Calu3 (cell line): ENCODE measurements around the gene CCDC91. TPM values are rescaled to one million over a fixed set of nuclear protein-coding genes. Genes with fewer than 3 reads are reported as not detected.

Experiments
- BruUV-seq: library from RNA; stranded (reverse); fragments of 400-500 nt; replicated peaks from 2 replicates; lab custom pipeline; 2021; lab: Mats Ljungman, UMichigan
- CTCF ChIA-PET: fragments of 300-600 bp; sonication (Branson Sonifier 250); formaldehyde crosslinking; loops from one replicate; lab custom pipeline; 2022; ENCODE audit warnings: antibody characterized with exemption; lab: Charles Lee
- DNase-seq: peaks from one replicate; pipeline ENCODE4 v3.0.0; 2022
- H3K27ac Mint-ChIP-seq: one replicate; pipeline ENCODE4 v1.8.0; 2022; ENCODE audit warnings: mixed read lengths; ENCODE audit not compliant: unreplicated experiment
- H3K27me3 Mint-ChIP-seq: one replicate; pipeline ENCODE4 v1.8.0; 2022; ENCODE audit warnings: mixed read lengths; ENCODE audit not compliant: unreplicated experiment
- H3K36me3 Mint-ChIP-seq: one replicate; pipeline ENCODE4 v1.8.0; 2022; ENCODE audit warnings: mild to moderate bottlenecking, moderate library complexity, mixed read lengths; ENCODE audit not compliant: insufficient read depth, unreplicated experiment
- H3K4me1 Mint-ChIP-seq: one replicate; pipeline ENCODE4 v1.8.0; 2022; ENCODE audit warnings: mild to moderate bottlenecking, low read depth, mixed read lengths; ENCODE audit not compliant: unreplicated experiment
- H3K4me3 Mint-ChIP-seq: one replicate; pipeline ENCODE4 v1.8.0; 2022; ENCODE audit warnings: mild to moderate bottlenecking, low read depth, moderate library complexity, mixed read lengths; ENCODE audit not compliant: unreplicated experiment
- H3K9me3 Mint-ChIP-seq: one replicate; pipeline ENCODE4 v1.8.0; 2022; ENCODE audit warnings: low read depth, mixed read lengths; ENCODE audit not compliant: unreplicated experiment
- intact Hi-C: fragments of 100-400 bp; cut with micrococcal nuclease; formaldehyde crosslinking; loops from one replicate; pipeline ENCODE4 v1.10.0; 2022; ENCODE audit not compliant: unreplicated experiment
- total RNA-seq: library from RNA; stranded (reverse); gene quantifications from 2 replicates; pipeline ENCODE4 v1.2.3, GENCODE V29; 2022
- TF ChIP-seq, protein P1 (sequence below): fragments of 200-600 bp; IDR thresholded peaks from one replicate; pipeline ENCODE4 v1.8.0; 2022; ENCODE audit warnings: antibody characterized with exemption; ENCODE audit not compliant: unreplicated experiment

The CCDC91 gene
- total RNA-seq, 1 experiment from 2014 or later = 25.6 TPM

DNA sequence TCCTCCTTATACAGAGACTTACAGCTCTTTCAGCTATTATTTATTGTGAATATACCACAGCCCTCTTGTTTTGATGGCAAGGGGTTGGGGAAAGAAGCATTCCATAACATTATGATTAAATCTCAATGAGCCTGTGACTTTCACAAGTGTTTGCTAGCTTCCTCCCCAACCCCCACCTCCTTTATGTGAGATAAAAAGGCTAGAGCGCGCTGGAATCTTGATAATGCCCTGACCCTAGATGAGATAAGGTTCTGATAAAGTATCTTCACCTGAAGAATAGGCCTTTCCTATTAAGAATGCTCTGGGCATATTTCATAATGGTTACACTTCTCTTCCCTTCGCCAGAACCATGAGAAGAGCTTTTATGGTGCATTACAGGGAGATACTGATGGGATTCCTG lies 236.8 kb downstream of the CCDC91 start:
- no peak overlapping the region for H3K27ac Mint-ChIP-seq
- no peak for DNase-seq
- no peaks in the 10 kb centered on the region for H3K27me3 Mint-ChIP-seq
- peaks cover 10% of the 10 kb centered on the region for H3K36me3 Mint-ChIP-seq
- TF ChIP-seq, protein P1, sequence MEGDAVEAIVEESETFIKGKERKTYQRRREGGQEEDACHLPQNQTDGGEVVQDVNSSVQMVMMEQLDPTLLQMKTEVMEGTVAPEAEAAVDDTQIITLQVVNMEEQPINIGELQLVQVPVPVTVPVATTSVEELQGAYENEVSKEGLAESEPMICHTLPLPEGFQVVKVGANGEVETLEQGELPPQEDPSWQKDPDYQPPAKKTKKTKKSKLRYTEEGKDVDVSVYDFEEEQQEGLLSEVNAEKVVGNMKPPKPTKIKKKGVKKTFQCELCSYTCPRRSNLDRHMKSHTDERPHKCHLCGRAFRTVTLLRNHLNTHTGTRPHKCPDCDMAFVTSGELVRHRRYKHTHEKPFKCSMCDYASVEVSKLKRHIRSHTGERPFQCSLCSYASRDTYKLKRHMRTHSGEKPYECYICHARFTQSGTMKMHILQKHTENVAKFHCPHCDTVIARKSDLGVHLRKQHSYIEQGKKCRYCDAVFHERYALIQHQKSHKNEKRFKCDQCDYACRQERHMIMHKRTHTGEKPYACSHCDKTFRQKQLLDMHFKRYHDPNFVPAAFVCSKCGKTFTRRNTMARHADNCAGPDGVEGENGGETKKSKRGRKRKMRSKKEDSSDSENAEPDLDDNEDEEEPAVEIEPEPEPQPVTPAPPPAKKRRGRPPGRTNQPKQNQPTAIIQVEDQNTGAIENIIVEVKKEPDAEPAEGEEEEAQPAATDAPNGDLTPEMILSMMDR = no peak
- peaks cover 34% of the 10 kb centered on the region for H3K4me1 Mint-ChIP-seq
- no TSS peak for BruUV-seq
- CTCF ChIA-PET = interaction anchor here (0.6 kb wide), 1 partner anchor 440 kb away, joined by 4 read pairs; no protein-coding TSS in a partner anchor
- intact Hi-C loops = loop anchor here (10.0 kb wide), 1 partner anchor 188 kb away; no protein-coding TSS in a partner anchor
- H3K9me3 Mint-ChIP-seq = peaks cover 2% of the 10 kb centered on the region
- no peak overlapping the region for H3K4me3 Mint-ChIP-seq

DNA sequence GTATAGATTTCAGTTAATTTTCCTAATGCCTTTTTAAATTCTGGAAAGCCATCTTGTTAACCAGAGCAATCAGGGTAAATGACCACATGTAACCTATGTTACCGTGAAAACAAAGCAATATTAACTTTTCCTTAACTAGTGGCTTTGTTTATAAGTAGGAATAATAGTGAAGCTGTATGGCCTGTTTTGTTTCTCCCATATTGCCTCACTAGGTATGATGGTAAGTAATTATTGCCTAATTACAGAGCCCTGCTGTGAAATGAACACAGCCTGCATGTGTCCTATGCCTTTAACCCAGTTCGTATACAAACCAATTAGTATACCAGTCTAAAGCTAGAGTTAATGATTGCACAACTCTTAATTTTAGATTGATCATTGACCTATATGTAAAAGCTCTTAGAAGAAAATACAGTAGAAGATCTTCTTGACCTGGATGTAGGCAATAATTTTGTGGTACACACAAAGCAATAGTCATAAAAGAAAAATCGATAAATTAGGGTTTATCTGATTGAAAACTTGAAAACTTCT lies 249.9 kb downstream of the CCDC91 start:
- H3K9me3 Mint-ChIP-seq = no peaks in the 10 kb centered on the region
- H3K27ac Mint-ChIP-seq = no peak overlapping the region
- H3K4me1 Mint-ChIP-seq = no peaks in the 10 kb centered on the region
- H3K27me3 Mint-ChIP-seq = no peaks in the 10 kb centered on the region
- H3K4me3 Mint-ChIP-seq = no peak overlapping the region
- BruUV-seq = no TSS peak
- DNase-seq = no peak
- CTCF ChIA-PET = interaction anchor here (0.7 kb wide), 1 partner anchor 97 kb away, joined by 3 read pairs; no protein-coding TSS in a partner anchor
- H3K36me3 Mint-ChIP-seq = no peaks in the 10 kb centered on the region
- intact Hi-C loops = no loop called here
- TF ChIP-seq, protein P1 = no peak

DNA sequence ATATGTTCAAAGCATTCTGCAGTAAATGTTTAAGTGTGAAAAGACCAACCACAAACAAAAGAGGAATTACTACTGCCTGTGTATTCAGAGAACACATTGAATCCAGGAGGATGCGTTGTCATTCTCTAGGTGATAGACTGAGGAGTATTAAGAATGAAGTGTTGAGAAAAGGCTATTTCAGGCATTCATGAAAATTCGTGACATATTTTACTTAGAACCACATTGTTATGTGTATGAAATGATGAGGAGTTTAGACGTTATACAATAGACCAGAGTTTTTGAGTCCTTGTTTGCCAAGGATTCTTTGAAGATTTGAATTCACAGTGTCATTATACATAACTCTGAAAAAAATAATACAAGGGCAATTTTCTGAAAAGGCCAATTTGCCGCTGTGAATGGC lies 251.8 kb downstream of the CCDC91 start:
- TF ChIP-seq, protein P1 = no peak
- intact Hi-C loops = no loop called here
- no peak overlapping the region for H3K4me3 Mint-ChIP-seq
- CTCF ChIA-PET = no interaction called here
- no peaks in the 10 kb centered on the region for H3K4me1 Mint-ChIP-seq
- H3K9me3 Mint-ChIP-seq = no peaks in the 10 kb centered on the region
- no peak overlapping the region for H3K27ac Mint-ChIP-seq
- no peaks in the 10 kb centered on the region for H3K36me3 Mint-ChIP-seq
- no peak for DNase-seq
- BruUV-seq = no TSS peak
- H3K27me3 Mint-ChIP-seq = no peaks in the 10 kb centered on the region

DNA sequence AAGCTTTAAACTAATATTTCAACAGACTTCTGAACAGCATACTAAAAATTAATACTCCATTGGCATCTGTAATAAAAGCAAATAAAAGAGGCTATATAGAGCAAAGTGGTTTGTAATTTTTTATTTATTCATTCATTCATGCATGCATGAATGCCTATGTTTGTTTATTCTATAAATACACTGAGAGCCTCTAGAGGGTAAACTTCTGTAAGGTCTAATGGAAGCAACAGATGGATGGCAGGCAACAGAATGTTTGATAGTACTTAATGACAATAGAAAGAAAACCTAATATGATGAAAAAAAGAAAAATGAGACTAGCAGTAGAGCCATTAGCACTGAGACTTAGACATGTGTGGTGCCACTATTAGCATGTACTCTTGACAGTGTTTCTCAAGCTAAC lies 253.1 kb downstream of the CCDC91 start:
- TF ChIP-seq, protein P1 = no peak
- BruUV-seq = no TSS peak
- no peaks in the 10 kb centered on the region for H3K4me1 Mint-ChIP-seq
- CTCF ChIA-PET = no interaction called here
- no peaks in the 10 kb centered on the region for H3K27me3 Mint-ChIP-seq
- no peak for DNase-seq
- no peaks in the 10 kb centered on the region for H3K9me3 Mint-ChIP-seq
- H3K27ac Mint-ChIP-seq = no peak overlapping the region
- no peaks in the 10 kb centered on the region for H3K36me3 Mint-ChIP-seq
- intact Hi-C loops = no loop called here
- H3K4me3 Mint-ChIP-seq = no peak overlapping the region
